Smooth muscle cell (in vitro differentiated cells): ENCODE results near the gene FEZF2. TPM values are rescaled to one million over a fixed set of nuclear protein-coding genes. Genes with fewer than 3 reads are reported as not detected.

ENCODE experiments used
- DNase-seq: peaks from one replicate; lab custom pipeline; 2025; ENCODE audit not compliant: unreplicated experiment; lab: John Stamatoyannopoulos, UW
- H2AFZ ChIP-seq: fragments of 200-600 bp; sonication (generic); 2 replicates; pipeline ENCODE4 v1.6.0; 2016; ENCODE audit warnings: antibody characterized with exemption, low read depth, mild to moderate bottlenecking
- H3F3A ChIP-seq: fragments of 200-600 bp; sonication (generic); 2 replicates; pipeline ENCODE4 v1.6.0; 2017; ENCODE audit warnings: antibody characterized with exemption, low read depth
- H3K27ac ChIP-seq: fragments of 200-600 bp; sonication (generic); 2 replicates; pipeline ENCODE4 v1.5.1; 2016; ENCODE audit warnings: low read depth, mild to moderate bottlenecking
- H3K27me3 ChIP-seq: fragments of 200-600 bp; sonication (generic); 2 replicates; pipeline ENCODE4 v1.6.1; 2016; ENCODE audit warnings: low read depth, mild to moderate bottlenecking
- H3K36me3 ChIP-seq: fragments of 200-600 bp; sonication (generic); 2 replicates; pipeline ENCODE4 v1.5.1; 2016; ENCODE audit warnings: low read depth
- H3K4me1 ChIP-seq: fragments of 200-600 bp; sonication (generic); 2 replicates; pipeline ENCODE4 v1.5.1; 2016; ENCODE audit warnings: low read depth
- H3K4me2 ChIP-seq: fragments of 200-600 bp; sonication (generic); 2 replicates; pipeline ENCODE4 v1.6.0; 2016; ENCODE audit warnings: mild to moderate bottlenecking
- H3K4me3 ChIP-seq: fragments of 200-600 bp; sonication (generic); 2 replicates; pipeline ENCODE4 v1.5.1; 2016; ENCODE audit warnings: mild to moderate bottlenecking
- H3K79me2 ChIP-seq: fragments of 200-600 bp; sonication (generic); 2 replicates; pipeline ENCODE4 v1.6.0; 2016; ENCODE audit warnings: low read depth, mild to moderate bottlenecking
- H3K9ac ChIP-seq: fragments of 200-600 bp; sonication (generic); 2 replicates; pipeline ENCODE4 v1.6.0; 2016; ENCODE audit warnings: low read depth
- H3K9me3 ChIP-seq: fragments of 200-600 bp; sonication (generic); replicated peaks from 2 replicates; pipeline ENCODE4 v1.5.1; 2016; ENCODE audit warnings: low read depth
- H4K20me1 ChIP-seq: fragments of 200-600 bp; sonication (generic); 2 replicates; pipeline ENCODE4 v1.6.0; 2016; ENCODE audit warnings: low read depth
- WGBS: methylation state at CpG from one replicate; pipeline ENCODE4 v1.1.7; 2016; ENCODE audit warnings: low lambda C conversion rate; 5-methylcytosine and 5-hydroxymethylcytosine counted together
- polyA plus RNA-seq: library from polyadenylated mRNA; unstranded; fragments of >200 nt; fragmentation: Nextera tagmentation; extraction: Ambion mirVana; gene quantifications from 2 replicates; pipeline ENCODE4 v1.2.1, GENCODE V29; 2016
- total RNA-seq: library from RNA; depleted of rRNA; stranded (reverse); fragments of >200 nt; gene quantifications from 2 replicates; pipeline ENCODE4 v1.2.3, GENCODE V29; 2014
- TF ChIP-seq, protein P1 (sequence below): fragments of 200-600 bp; sonication (generic); IDR thresholded peaks from 2 replicates; pipeline ENCODE4 v1.5.1; 2017; ENCODE audit warnings: borderline replicate concordance, mild to moderate bottlenecking, antibody characterized with exemption; ENCODE audit not compliant: insufficient read depth, poor library complexity, severe bottlenecking

FEZF2 gene
- total and polyA plus RNA-seq, 2 experiments from 2014 or later: not detected

DNA sequence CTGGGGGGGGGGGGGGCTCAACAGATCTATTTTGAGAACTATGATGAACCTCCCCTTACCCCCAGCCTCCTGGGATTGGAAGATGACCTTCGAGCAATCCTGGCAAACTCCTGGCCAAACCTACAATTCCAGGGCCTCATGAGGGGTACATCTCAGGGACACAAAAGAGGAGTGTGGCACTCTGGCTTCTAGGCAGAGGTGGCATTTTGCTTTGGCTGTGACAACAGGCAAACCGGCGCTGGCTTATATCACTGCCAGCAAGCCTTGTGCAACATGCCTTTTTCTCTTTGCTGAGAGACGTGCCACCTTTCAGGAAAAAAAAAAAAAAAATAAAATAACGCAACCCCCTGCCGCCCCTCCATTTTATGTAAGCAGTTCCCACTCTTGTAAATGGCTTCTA, 31.8 kb upstream of the FEZF2 start:
- Histone ChIP-seq H2AFZ (no peak overlapping the region), H3K9ac (no peak overlapping the region), H3K27ac (no peak overlapping the region), H3K36me3 (no peaks in the 10 kb centered on the region), H3F3A (no peaks in the 10 kb centered on the region), H4K20me1 (no peaks in the 10 kb centered on the region), H3K4me1 (no peaks in the 10 kb centered on the region), H3K4me2 (no peak overlapping the region), H3K9me3 (no peaks in the 10 kb centered on the region), H3K4me3 (no peak overlapping the region), H3K27me3 (peaks cover 23% of the 10 kb centered on the region), H3K79me2 (no peaks in the 10 kb centered on the region)
- TF ChIP-seq, protein P1, sequence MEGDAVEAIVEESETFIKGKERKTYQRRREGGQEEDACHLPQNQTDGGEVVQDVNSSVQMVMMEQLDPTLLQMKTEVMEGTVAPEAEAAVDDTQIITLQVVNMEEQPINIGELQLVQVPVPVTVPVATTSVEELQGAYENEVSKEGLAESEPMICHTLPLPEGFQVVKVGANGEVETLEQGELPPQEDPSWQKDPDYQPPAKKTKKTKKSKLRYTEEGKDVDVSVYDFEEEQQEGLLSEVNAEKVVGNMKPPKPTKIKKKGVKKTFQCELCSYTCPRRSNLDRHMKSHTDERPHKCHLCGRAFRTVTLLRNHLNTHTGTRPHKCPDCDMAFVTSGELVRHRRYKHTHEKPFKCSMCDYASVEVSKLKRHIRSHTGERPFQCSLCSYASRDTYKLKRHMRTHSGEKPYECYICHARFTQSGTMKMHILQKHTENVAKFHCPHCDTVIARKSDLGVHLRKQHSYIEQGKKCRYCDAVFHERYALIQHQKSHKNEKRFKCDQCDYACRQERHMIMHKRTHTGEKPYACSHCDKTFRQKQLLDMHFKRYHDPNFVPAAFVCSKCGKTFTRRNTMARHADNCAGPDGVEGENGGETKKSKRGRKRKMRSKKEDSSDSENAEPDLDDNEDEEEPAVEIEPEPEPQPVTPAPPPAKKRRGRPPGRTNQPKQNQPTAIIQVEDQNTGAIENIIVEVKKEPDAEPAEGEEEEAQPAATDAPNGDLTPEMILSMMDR: no peak
- 97% methylated on average over 6 of the region's 6 CpGs for WGBS
- no peak for DNase-seq

DNA sequence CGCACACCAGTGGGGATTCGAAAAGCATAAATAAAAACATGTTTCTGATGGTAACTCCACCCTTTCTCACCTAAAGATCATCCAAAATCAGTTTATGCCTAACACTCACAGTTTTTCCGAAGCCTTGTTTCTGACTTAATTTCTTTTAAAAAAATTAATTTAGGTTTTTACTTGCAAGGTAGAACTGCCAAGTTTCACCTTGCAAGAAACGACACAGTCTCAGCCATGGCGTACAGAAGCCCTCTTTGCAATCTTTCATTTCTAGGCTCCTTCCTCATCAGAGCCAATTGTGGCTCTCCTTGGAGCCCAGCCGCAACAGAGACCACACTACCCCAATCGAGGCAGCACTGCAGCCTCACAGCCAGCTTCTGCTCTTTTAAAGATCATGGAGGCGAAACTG, 31.0 kb upstream of the FEZF2 start:
- WGBS: 89% methylated on average over 8 of the region's 8 CpGs
- DNase-seq: no peak
- H3F3A ChIP-seq: no peaks in the 10 kb centered on the region
- H3K36me3 ChIP-seq: no peaks in the 10 kb centered on the region
- H3K9ac ChIP-seq: no peak overlapping the region
- TF ChIP-seq, protein P1: no peak
- H3K4me2 ChIP-seq: no peak overlapping the region
- no peaks in the 10 kb centered on the region for H3K9me3 ChIP-seq
- no peak overlapping the region for H3K27ac ChIP-seq
- H3K27me3 ChIP-seq: peaks cover 23% of the 10 kb centered on the region
- no peak overlapping the region for H3K4me3 ChIP-seq
- H3K4me1 ChIP-seq: no peaks in the 10 kb centered on the region
- H3K79me2 ChIP-seq: no peaks in the 10 kb centered on the region
- no peaks in the 10 kb centered on the region for H4K20me1 ChIP-seq
- H2AFZ ChIP-seq: no peak overlapping the region

DNA sequence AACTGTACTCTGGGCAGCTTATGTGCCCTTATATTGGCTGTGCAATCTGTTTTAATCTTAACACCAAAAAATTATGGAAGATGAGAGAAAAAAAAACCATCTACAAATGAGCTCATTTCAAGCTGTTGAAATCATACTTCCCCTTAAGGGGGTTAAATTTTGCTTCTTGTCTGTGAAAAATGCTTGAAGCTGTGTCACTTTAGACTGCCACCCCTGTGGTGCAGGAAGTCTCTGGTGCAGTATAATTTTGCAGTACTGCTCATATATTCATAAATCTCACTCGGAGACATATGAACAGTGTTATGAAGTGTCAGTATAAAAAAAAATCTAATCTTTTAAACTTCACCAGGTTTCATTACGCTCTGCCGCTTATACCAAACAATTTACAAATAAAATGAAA, 30.4 kb upstream of the FEZF2 start:
- no peaks in the 10 kb centered on the region for H3K9me3 ChIP-seq
- no peaks in the 10 kb centered on the region for H3F3A ChIP-seq
- DNase-seq: no peak
- H3K27me3 ChIP-seq: peaks cover 21% of the 10 kb centered on the region
- 92% methylated on average over 3 of the region's 3 CpGs for WGBS
- TF ChIP-seq, protein P1: no peak
- H3K9ac ChIP-seq: no peak overlapping the region
- no peak overlapping the region for H2AFZ ChIP-seq
- H3K4me2 ChIP-seq: no peak overlapping the region
- no peaks in the 10 kb centered on the region for H3K4me1 ChIP-seq
- no peaks in the 10 kb centered on the region for H3K79me2 ChIP-seq
- H4K20me1 ChIP-seq: no peaks in the 10 kb centered on the region
- H3K27ac ChIP-seq: no peak overlapping the region
- H3K4me3 ChIP-seq: no peak overlapping the region
- H3K36me3 ChIP-seq: no peaks in the 10 kb centered on the region

DNA sequence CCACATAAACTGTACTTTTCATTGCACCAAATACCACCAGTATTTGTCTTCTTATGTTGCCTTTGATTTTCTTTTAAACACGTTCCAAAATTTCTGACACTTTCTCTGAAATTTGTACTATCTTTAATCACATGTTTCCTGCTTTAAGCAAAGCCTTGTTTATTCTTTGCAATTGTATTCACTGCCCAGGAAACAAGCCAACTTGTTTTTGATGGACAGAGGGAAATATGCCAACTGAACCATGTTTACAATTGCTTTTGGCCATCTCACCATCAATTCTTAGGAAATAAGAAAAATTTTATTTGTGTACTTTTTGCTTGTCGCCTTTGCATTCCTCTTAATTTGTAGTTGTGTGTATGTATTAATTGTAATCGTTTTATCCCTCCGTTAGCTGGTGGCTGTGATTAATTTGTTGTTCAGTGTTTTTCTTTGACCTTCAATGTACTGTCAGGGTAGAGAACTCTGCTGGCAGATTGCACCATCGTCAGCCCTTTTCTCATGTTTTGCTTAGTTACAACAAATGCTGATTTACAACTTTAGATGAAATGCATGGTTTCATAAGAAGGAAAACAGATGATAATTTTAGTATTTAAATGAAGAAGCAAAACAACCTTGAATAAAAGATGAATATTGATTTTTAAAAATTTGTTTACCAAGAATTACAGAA, 19.4 kb upstream of the FEZF2 start:
- peaks cover 62% of the 10 kb centered on the region for H3K27me3 ChIP-seq
- H3F3A ChIP-seq: no peaks in the 10 kb centered on the region
- TF ChIP-seq, protein P1: no peak
- no peak overlapping the region for H3K4me3 ChIP-seq
- H4K20me1 ChIP-seq: no peaks in the 10 kb centered on the region
- no peak overlapping the region for H3K27ac ChIP-seq
- no peak overlapping the region for H3K4me2 ChIP-seq
- H2AFZ ChIP-seq: no peak overlapping the region
- no peak overlapping the region for H3K9ac ChIP-seq
- no peaks in the 10 kb centered on the region for H3K36me3 ChIP-seq
- H3K79me2 ChIP-seq: no peaks in the 10 kb centered on the region
- no peak for DNase-seq
- H3K9me3 ChIP-seq: no peaks in the 10 kb centered on the region
- no peaks in the 10 kb centered on the region for H3K4me1 ChIP-seq
- WGBS: 72% methylated on average over 5 of the region's 5 CpGs
